Testis (tissue), 2 donors: ENCODE measurements around the gene FSCB.

Experiments
- POLR2A ChIP-seq: fragments of 450-650 bp; IDR thresholded peaks from one replicate; pipeline ENCODE4 v1.6.1; 2017; ENCODE audit warnings: antibody characterized with exemption, mild to moderate bottlenecking, moderate library complexity
- TF ChIP-seq, protein P1 (sequence below), 3 experiments: fragments of 450-650 bp in 2 of 3; fragments of 200-600 bp in 1 of 3; sonication (generic) in 1 of 3; IDR thresholded peaks; one replicate each; pipeline ENCODE4 v1.5.1; 2016 to 2019; ENCODE audit warnings: antibody characterized with exemption in 3 of 3, mild to moderate bottlenecking in 2 of 3, moderate library complexity in 1 of 3

DNA sequence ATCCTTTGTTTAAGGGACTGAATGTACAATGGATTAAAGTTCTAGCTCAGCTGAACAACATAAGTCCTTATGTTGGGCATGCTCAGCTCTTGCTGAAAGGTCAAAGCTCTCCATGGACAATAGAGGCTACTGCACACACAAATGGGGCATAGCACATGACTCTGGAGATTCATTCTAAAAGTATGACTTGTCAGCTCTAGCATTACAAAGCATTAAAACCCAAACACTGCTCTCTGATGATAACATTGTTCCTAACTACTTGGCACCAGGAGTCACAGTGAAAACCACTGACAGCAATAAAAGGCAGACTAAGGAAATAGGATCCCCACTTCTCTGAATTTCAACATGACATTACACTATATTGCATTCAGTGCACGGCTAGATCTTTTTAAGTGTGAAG lies 21.9 kb upstream of the FSCB start:
- TF ChIP-seq, protein P1, sequence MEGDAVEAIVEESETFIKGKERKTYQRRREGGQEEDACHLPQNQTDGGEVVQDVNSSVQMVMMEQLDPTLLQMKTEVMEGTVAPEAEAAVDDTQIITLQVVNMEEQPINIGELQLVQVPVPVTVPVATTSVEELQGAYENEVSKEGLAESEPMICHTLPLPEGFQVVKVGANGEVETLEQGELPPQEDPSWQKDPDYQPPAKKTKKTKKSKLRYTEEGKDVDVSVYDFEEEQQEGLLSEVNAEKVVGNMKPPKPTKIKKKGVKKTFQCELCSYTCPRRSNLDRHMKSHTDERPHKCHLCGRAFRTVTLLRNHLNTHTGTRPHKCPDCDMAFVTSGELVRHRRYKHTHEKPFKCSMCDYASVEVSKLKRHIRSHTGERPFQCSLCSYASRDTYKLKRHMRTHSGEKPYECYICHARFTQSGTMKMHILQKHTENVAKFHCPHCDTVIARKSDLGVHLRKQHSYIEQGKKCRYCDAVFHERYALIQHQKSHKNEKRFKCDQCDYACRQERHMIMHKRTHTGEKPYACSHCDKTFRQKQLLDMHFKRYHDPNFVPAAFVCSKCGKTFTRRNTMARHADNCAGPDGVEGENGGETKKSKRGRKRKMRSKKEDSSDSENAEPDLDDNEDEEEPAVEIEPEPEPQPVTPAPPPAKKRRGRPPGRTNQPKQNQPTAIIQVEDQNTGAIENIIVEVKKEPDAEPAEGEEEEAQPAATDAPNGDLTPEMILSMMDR (IDR thresholded peaks at IDR 0.05) = no peak
- TF ChIP-seq POLR2A = no peak
